Caco-2 (cell line): ENCODE results near the gene RGS6. TPM values are rescaled to one million over a fixed set of nuclear protein-coding genes. Genes with fewer than 3 reads are reported as not detected.

Experiments
- BruUV-seq: library from RNA; stranded (reverse); fragments of 400-500 nt; replicated peaks from 2 replicates; lab custom pipeline; 2021; lab: Mats Ljungman, UMichigan
- CTCF ChIA-PET: fragments of 300-600 bp; sonication (Branson Sonifier 250); formaldehyde crosslinking; loops from one replicate; lab custom pipeline; 2022; ENCODE audit warnings: antibody characterized with exemption; lab: Charles Lee
- POLR2A ChIA-PET: fragments of 300-600 bp; sonication (Branson Sonifier 250); formaldehyde crosslinking; loops from one replicate; lab custom pipeline; 2022; ENCODE audit warnings: antibody characterized with exemption; lab: Charles Lee
- DNase-seq, 2 experiments: peaks; one replicate each; pipeline versions ENCODE4 v3.0.0 to v3.0.0-alpha.2; 2020 to 2022
- H3K27me3 ChIP-seq: replicated peaks from 2 replicates; pipeline ENCODE4 v1.6.0; 2011; ENCODE audit warnings: low read length; ENCODE audit not compliant: control insufficient read depth, insufficient read depth
- H3K36me3 ChIP-seq: 2 replicates; pipeline ENCODE4 v1.5.1; 2011; ENCODE audit warnings: low read length; ENCODE audit not compliant: control insufficient read depth, insufficient read depth
- H3K4me1 ChIP-seq: fragments of 250-450 bp; sonication (Bioruptor Pico); 2 replicates; pipeline ENCODE4 v1.5.1; 2020; ENCODE audit warnings: mild to moderate bottlenecking
- H3K4me3 ChIP-seq: 2 replicates; pipeline ENCODE4 v1.5.1; 2011; ENCODE audit warnings: low read depth, mild to moderate bottlenecking, control low read depth, low read length
- H3K9me3 ChIP-seq: fragments of 250-450 bp; sonication (Bioruptor Pico); 2 replicates; pipeline ENCODE4 v1.5.1; 2020; ENCODE audit warnings: mild to moderate bottlenecking, moderate library complexity
- H3K27ac Mint-ChIP-seq: one replicate; pipeline ENCODE4 v1.8.0; 2022; ENCODE audit warnings: mixed read lengths; ENCODE audit not compliant: unreplicated experiment
- H3K27me3 Mint-ChIP-seq: one replicate; pipeline ENCODE4 v1.8.0; 2022; ENCODE audit warnings: mixed read lengths; ENCODE audit not compliant: insufficient read depth, unreplicated experiment
- H3K36me3 Mint-ChIP-seq: one replicate; pipeline ENCODE4 v1.8.0; 2022; ENCODE audit warnings: mild to moderate bottlenecking, mixed read lengths; ENCODE audit not compliant: insufficient read depth, unreplicated experiment
- H3K4me1 Mint-ChIP-seq: one replicate; pipeline ENCODE4 v1.8.0; 2022; ENCODE audit warnings: low read depth, mixed read lengths; ENCODE audit not compliant: unreplicated experiment
- H3K4me3 Mint-ChIP-seq: one replicate; pipeline ENCODE4 v1.8.0; 2022; ENCODE audit warnings: mild to moderate bottlenecking, moderate library complexity, mixed read lengths; ENCODE audit not compliant: unreplicated experiment
- H3K9me3 Mint-ChIP-seq: one replicate; pipeline ENCODE4 v1.8.0; 2022; ENCODE audit warnings: mixed read lengths; ENCODE audit not compliant: unreplicated experiment
- CTCF ChIP-seq, 2 experiments: fragments of 200-600 bp in 1 of 2; IDR thresholded peaks; 1 replicate in 1 of 2; 2 replicates in 1 of 2; pipeline versions ENCODE4 v1.5.1 to v1.8.0; 2011 to 2022; ENCODE audit warnings: antibody characterized with exemption in 1 of 2, control low read depth in 1 of 2, inconsistent platforms in 1 of 2, low read depth in 1 of 2, low read length in 1 of 2, mild to moderate bottlenecking in 1 of 2, moderate library complexity in 1 of 2; ENCODE audit not compliant: insufficient read depth in 1 of 2, severe bottlenecking in 1 of 2, unreplicated experiment in 1 of 2
- intact Hi-C: fragments of 100-400 bp; cut with micrococcal nuclease; formaldehyde crosslinking; loops from one replicate; pipeline ENCODE4 v1.10.0; 2022; ENCODE audit not compliant: unreplicated experiment
- total RNA-seq: library from RNA; stranded (reverse); gene quantifications from 2 replicates; pipeline ENCODE4 v1.2.3, GENCODE V29; 2022

Gene RGS6
- total RNA-seq, 1 experiment from 2014 or later, result not detected

GRCh38 chr14:72237722-72238666 lies 305.8 kb downstream of the RGS6 start:
- ChIA-PET POLR2A (no interaction called here), CTCF (interaction anchor here (0.6 kb wide), 1 partner anchor 1800 kb away, joined by 5 read pairs; no protein-coding TSS in a partner anchor)
- no peak overlapping the region for H3K27ac Mint-ChIP-seq

DNA sequence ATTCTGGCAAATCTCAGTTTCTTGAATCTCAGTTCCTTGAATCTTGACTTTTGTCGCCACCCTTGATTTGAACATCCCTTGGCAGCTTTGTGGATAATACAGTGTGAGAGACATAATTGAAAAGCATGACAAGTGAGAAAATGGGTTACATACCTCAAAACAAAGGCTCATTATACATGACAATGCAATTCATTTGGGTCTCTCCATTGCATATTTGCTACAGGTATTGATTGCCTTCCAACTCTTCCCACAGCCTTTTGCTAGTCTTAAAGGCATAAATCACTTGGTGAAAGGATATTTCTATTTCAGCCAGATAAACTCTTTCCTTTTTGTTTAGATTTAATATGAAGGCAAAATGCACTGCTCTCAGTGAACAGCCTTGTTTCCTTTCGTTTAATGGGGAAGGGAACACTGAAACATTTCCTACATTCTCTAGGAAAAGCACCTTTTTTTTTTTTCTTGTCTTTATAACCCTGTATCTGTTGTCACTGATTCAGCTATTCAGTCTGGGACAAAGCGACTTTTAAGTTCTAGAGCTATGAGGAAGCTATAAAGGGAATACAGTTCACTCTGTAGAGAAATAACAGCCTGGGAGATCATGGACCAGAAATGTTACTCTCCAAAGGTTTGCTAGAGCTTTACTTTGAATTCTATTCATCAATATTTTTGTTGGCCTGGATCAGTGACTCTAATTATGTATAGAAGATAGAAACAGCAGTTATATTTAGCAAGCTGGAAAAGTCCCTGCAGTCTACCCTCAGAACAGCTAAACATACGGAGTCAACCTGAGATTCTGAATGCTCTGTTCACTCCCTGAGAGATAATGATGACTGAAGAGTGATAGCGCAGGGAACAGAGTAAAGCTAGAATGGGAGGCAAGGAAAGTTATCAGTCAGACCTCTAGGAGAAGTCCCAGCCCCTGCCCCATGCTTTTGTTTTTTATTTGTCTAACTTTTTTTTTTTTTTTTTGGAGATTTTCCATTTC lies 311.4 kb downstream of the RGS6 start:
- H3K27me3 ChIP-seq, result no peaks in the 10 kb centered on the region
- Mint-ChIP-seq H3K4me1 (no peaks in the 10 kb centered on the region), H3K27ac (no peak overlapping the region), H3K4me3 (no peak overlapping the region), H3K36me3 (no peaks in the 10 kb centered on the region), H3K27me3 (peaks cover 2% of the 10 kb centered on the region), H3K9me3 (no peaks in the 10 kb centered on the region)
- no peaks in the 10 kb centered on the region for H3K9me3 ChIP-seq
- ChIA-PET POLR2A (no interaction called here), CTCF (no interaction called here)
- TF ChIP-seq CTCF (IDR thresholded peaks at IDR 0.05; ENCODE audit: insufficient read depth in 1 of 2, low read depth in 1 of 2, low read length in 1 of 2, severe bottlenecking in 1 of 2, unreplicated experiment in 1 of 2), result no peak
- no TSS peak for BruUV-seq
- intact Hi-C loops, result no loop called here
- DNase-seq, result no peak
- H3K4me1 ChIP-seq, result no peaks in the 10 kb centered on the region
- no peaks in the 10 kb centered on the region for H3K36me3 ChIP-seq
- no peak overlapping the region for H3K4me3 ChIP-seq

More at GRCh38 chr14:72237722-72238666, 305.8 kb downstream of the RGS6 start:
- intact Hi-C loops, result no loop called here
- Histone ChIP-seq H3K36me3 (no peaks in the 10 kb centered on the region), H3K27me3 (no peaks in the 10 kb centered on the region), H3K9me3 (no peaks in the 10 kb centered on the region), H3K4me1 (no peaks in the 10 kb centered on the region), H3K4me3 (no peak overlapping the region)
- Mint-ChIP-seq H3K9me3 (no peaks in the 10 kb centered on the region), H3K27me3 (no peaks in the 10 kb centered on the region), H3K4me1 (no peaks in the 10 kb centered on the region), H3K36me3 (no peaks in the 10 kb centered on the region), H3K4me3 (no peak overlapping the region)
- BruUV-seq, result no TSS peak
- TF ChIP-seq CTCF (IDR thresholded peaks at IDR 0.05; ENCODE audit: insufficient read depth in 1 of 2, low read depth in 1 of 2, low read length in 1 of 2, severe bottlenecking in 1 of 2, unreplicated experiment in 1 of 2), result no peak
- DNase-seq, result no peak

- H3K4me3 Mint-ChIP-seq, result no peak overlapping the region
- Histone ChIP-seq H3K4me3 (no peak overlapping the region), H3K27me3 (no peaks in the 10 kb centered on the region), H3K36me3 (no peaks in the 10 kb centered on the region), H3K9me3 (no peaks in the 10 kb centered on the region), H3K4me1 (no peaks in the 10 kb centered on the region)
- ChIA-PET POLR2A (no interaction called here), CTCF (no interaction called here)
- DNase-seq, result no peak
- no peak overlapping the region for H3K27ac Mint-ChIP-seq
- intact Hi-C loops, result no loop called here
- BruUV-seq, result no TSS peak
- no peaks in the 10 kb centered on the region for H3K4me1 Mint-ChIP-seq
- H3K36me3 Mint-ChIP-seq, result no peaks in the 10 kb centered on the region
- H3K27me3 Mint-ChIP-seq, result peaks cover 2% of the 10 kb centered on the region
- TF ChIP-seq CTCF (IDR thresholded peaks at IDR 0.05; ENCODE audit: insufficient read depth in 1 of 2, low read depth in 1 of 2, low read length in 1 of 2, severe bottlenecking in 1 of 2, unreplicated experiment in 1 of 2), result no peak
- no peaks in the 10 kb centered on the region for H3K9me3 Mint-ChIP-seq
Measured at GRCh38 chr14:72247896-72248465, 315.8 kb downstream of the RGS6 start.
